K562 (cell line): ENCODE data around the gene DPF1. TPM values are rescaled to one million over a fixed set of nuclear protein-coding genes. Genes with fewer than 3 reads are reported as not detected.

Experiments used
- ATAC-seq: fragments of 200-7000 bp; cut with Tn5 transposase; 3 replicates; pipeline ENCODE4 v1.9.1; 2020; ENCODE audit warnings: moderate library complexity
- BruUV-seq: library from RNA; stranded (reverse); fragments of 400-500 nt; replicated peaks from 2 replicates; lab custom pipeline; 2021; lab: Mats Ljungman, UMichigan
- CTCF ChIA-PET: fragments of 300-600 bp; formaldehyde crosslinking; extraction: SDS; loops from one replicate; lab custom pipeline; 2021; ENCODE audit warnings: low intra/inter-chr PET ratio; lab: Yijun Ruan, JAX
- POLR2A ChIA-PET: fragments of 300-600, 350-650 bp; sonication (Branson Sonifier 250); formaldehyde crosslinking; extraction: SDS; loops from one replicate; lab custom pipeline; 2021; ENCODE audit warnings: antibody characterized with exemption, inconsistent platforms; lab: Yijun Ruan, JAX
- DNase-seq, 4 experiments: peaks; one replicate each; pipeline versions ENCODE4 v3.0.0 to v3.0.0-alpha.2; 2011 to 2018; ENCODE audit warnings: low spot score in 3 of 4, mixed read lengths in 3 of 4; ENCODE audit errors: extremely low read depth in 1 of 4
- FAIRE-seq: peaks from 2 replicates; lab custom pipeline; 2011; peaks lifted over from hg19 to GRCh38; lab: Jason Lieb, UNC
- H2AFZ ChIP-seq: 2 replicates; pipeline ENCODE4 v1.6.0; 2011; ENCODE audit warnings: low read depth, low read length, control low read depth, inconsistent platforms
- H3K27ac ChIP-seq: fragments of 200-600 bp; 3 replicates; pipeline ENCODE4 v1.8.0; 2011; ENCODE audit warnings: low read depth, mild to moderate bottlenecking, control low read depth, inconsistent platforms, low read length, moderate library complexity, mixed read lengths; ENCODE audit errors: extremely low read depth
- H3K27me3 ChIP-seq, 2 experiments: fragments of 300-600 bp in 1 of 2; 2 replicates in 1 of 2; 3 replicates in 1 of 2; pipeline versions ENCODE4 v1.6.0 to v1.8.0; 2011; ENCODE audit warnings: inconsistent platforms in 2 of 2, low read length in 2 of 2, mild to moderate bottlenecking in 1 of 2, mixed read lengths in 1 of 2, moderate library complexity in 1 of 2; ENCODE audit not compliant: control insufficient read depth in 2 of 2, insufficient read depth in 2 of 2
- H3K36me3 ChIP-seq: fragments of 300-600 bp; 3 replicates; pipeline ENCODE4 v1.8.0; 2011; ENCODE audit warnings: mild to moderate bottlenecking, low read length, inconsistent platforms; ENCODE audit not compliant: control insufficient read depth, insufficient read depth
- H3K4me1 ChIP-seq, 2 experiments: fragments of 200-600 bp in 1 of 2; replicated peaks in 1 of 2; 2 replicates in 1 of 2; 3 replicates in 1 of 2; pipeline versions ENCODE4 v1.5.1 to v1.8.0; 2011; ENCODE audit warnings: inconsistent platforms in 2 of 2, low read length in 2 of 2, mild to moderate bottlenecking in 1 of 2, mixed read lengths in 1 of 2, moderate library complexity in 1 of 2; ENCODE audit not compliant: control insufficient read depth in 2 of 2, insufficient read depth in 2 of 2
- H3K4me2 ChIP-seq: 2 replicates; pipeline ENCODE4 v1.6.1; 2011; ENCODE audit warnings: low read length, control low read depth, inconsistent platforms, mixed read lengths; ENCODE audit not compliant: insufficient read depth
- H3K4me3 ChIP-seq: fragments of 200-600 bp; sonication (generic), shearing (Covaris generic); 2 replicates; pipeline ENCODE4 v1.5.1; 2016; ENCODE audit warnings: control low read depth, inconsistent platforms
- H3K79me2 ChIP-seq: fragments of 200-600 bp; 3 replicates; pipeline ENCODE4 v1.8.0; 2011; ENCODE audit warnings: low read length, inconsistent platforms; ENCODE audit not compliant: control insufficient read depth, insufficient read depth
- H3K9ac ChIP-seq, 2 experiments: 2 replicates each; pipeline versions ENCODE4 v1.6.0 to v1.6.1; 2011; ENCODE audit warnings: low read depth in 2 of 2, low read length in 2 of 2, control low read depth in 1 of 2, inconsistent platforms in 1 of 2, mild to moderate bottlenecking in 1 of 2, mixed read lengths in 1 of 2; ENCODE audit not compliant: insufficient read depth in 1 of 2
- H3K9me1 ChIP-seq: one replicate; pipeline ENCODE4 v1.6.0; 2011; ENCODE audit warnings: inconsistent platforms, mild to moderate bottlenecking, low read length, moderate library complexity; ENCODE audit not compliant: control insufficient read depth, insufficient read depth
- H3K9me3 ChIP-seq: replicated peaks from 2 replicates; pipeline ENCODE4 v1.5.1; 2011; ENCODE audit warnings: low read depth, low read length, inconsistent platforms; ENCODE audit not compliant: control insufficient read depth, insufficient read depth
- H4K20me1 ChIP-seq: replicated peaks from 2 replicates; pipeline ENCODE4 v1.6.1; 2011; ENCODE audit warnings: low read length, inconsistent platforms, mixed read lengths; ENCODE audit not compliant: control insufficient read depth, insufficient read depth
- CBFA2T3 ChIP-seq: fragments of 450-650 bp; IDR thresholded peaks from 2 replicates; pipeline ENCODE4 v1.6.1; 2017
- EGR1 ChIP-seq: fragments of 450-650 bp; conservative IDR thresholded peaks from 2 replicates; pipeline ENCODE4 v1.6.1; 2017; ENCODE audit warnings: mild to moderate bottlenecking
- EWSR1 ChIP-seq: fragments of 450-650 bp; IDR thresholded peaks from 2 replicates; pipeline ENCODE4 v1.6.1; 2018; ENCODE audit warnings: borderline replicate concordance, mild to moderate bottlenecking, low read depth, moderate library complexity; ENCODE audit not compliant: partially characterized antibody
- HDAC6 ChIP-seq: IDR thresholded peaks from 2 replicates; pipeline ENCODE4 v1.6.1; 2012; ENCODE audit warnings: low read depth, mild to moderate bottlenecking, control low read depth, inconsistent platforms, low read length, moderate library complexity
- HOXB6 ChIP-seq: fragments of 250-450 bp; sonication (Bioruptor Pico); IDR thresholded peaks from 2 replicates; pipeline ENCODE4 v1.5.1; 2022; ENCODE audit warnings: mild to moderate bottlenecking, borderline replicate concordance
- POLR2G ChIP-seq: fragments of 200-400 bp; formaldehyde crosslinking; IDR thresholded peaks from 2 replicates; pipeline ENCODE4 v1.6.1; 2017; ENCODE audit warnings: low read depth, mild to moderate bottlenecking, antibody characterized with exemption, low read length, moderate library complexity
- TAL1 ChIP-seq: fragments of 450-650 bp; IDR thresholded peaks from 2 replicates; pipeline ENCODE4 v1.6.1; 2016; ENCODE audit warnings: mild to moderate bottlenecking
- TOE1 ChIP-seq, 2 experiments: fragments of 450-650 bp in 1 of 2; sonication (generic) in 1 of 2; formaldehyde crosslinking in 1 of 2; IDR thresholded peaks; 2 replicates each; pipeline versions ENCODE4 v1.7.1 to v1.8.0; 2016 to 2022; ENCODE audit warnings: borderline replicate concordance in 2 of 2, mild to moderate bottlenecking in 2 of 2, antibody characterized with exemption in 1 of 2, inconsistent platforms in 1 of 2, low read depth in 1 of 2, missing genetic modification reagents in 1 of 2, moderate library complexity in 1 of 2
- WGBS: fragments of 100-300 bp; shearing (Covaris generic); methylation state at CpG from one replicate; pipeline ENCODE4 v1.1.6; 2016; ENCODE audit warnings: low coverage, mixed read lengths; ENCODE audit not compliant: insufficient coverage; ENCODE audit errors: missing lambda C conversion rate; 5-methylcytosine and 5-hydroxymethylcytosine counted together
- in situ Hi-C: fragments of 300-500 bp; cut with MboI; formaldehyde crosslinking; loops from 4 replicates; pipeline ENCODE4 v1.15.0; 2018; ENCODE audit warnings: inconsistent platforms, mixed read lengths
- intact Hi-C: fragments of 100-400 bp; cut with micrococcal nuclease; formaldehyde crosslinking; loops from 2 replicates; pipeline ENCODE4 v1.14.2; 2022
- polyA plus RNA-seq, 8 experiments: library from polyadenylated mRNA; depleted of rRNA in 4 of 8; stranded (reverse) in 5 of 8; unstranded in 3 of 8; fragments of >200 nt; fragmentation: Nextera tagmentation in 2 of 8; fragmentation: Illumina TruSeq in 1 of 8; extraction: Ambion mirVana in 2 of 8; extraction: Trizol in 1 of 8; gene quantifications; 2 replicates each; pipeline versions ENCODE4 v1.2.1 to v1.2.3, GENCODE V29; 2011 to 2014; ENCODE audit warnings: inconsistent platforms in 1 of 8, missing spikeins in 1 of 8
- total RNA-seq, 7 experiments: library from RNA; depleted of rRNA in 6 of 7; stranded (reverse); fragments of >200 nt in 6 of 7; fragmentation: Illumina TruSeq in 2 of 7; extraction: Trizol in 2 of 7; gene quantifications; 2 replicates each; pipeline versions ENCODE4 v1.2.1 to v1.2.3, GENCODE V29; 2011 to 2021; ENCODE audit warnings: low replicate concordance in 1 of 7
- TF ChIP-seq, protein P1 (sequence below): sonication (generic); formaldehyde crosslinking; IDR thresholded peaks from 2 replicates; pipeline ENCODE4 v1.8.1; 2023; ENCODE audit warnings: missing genetic modification reagents, mild to moderate bottlenecking, borderline replicate concordance
- TF ChIP-seq, protein P2 (sequence below): fragments of 250-450 bp; sonication (Bioruptor Pico); IDR thresholded peaks from 2 replicates; pipeline ENCODE4 v1.8.0; 2022; ENCODE audit warnings: inconsistent platforms, mild to moderate bottlenecking, moderate library complexity, borderline replicate concordance
- TF ChIP-seq, protein P3 (sequence below): fragments of 450-650 bp; IDR thresholded peaks from 2 replicates; pipeline ENCODE4 v1.6.1; 2016; ENCODE audit warnings: antibody characterized with exemption

DPF1 gene
- total and polyA plus RNA-seq, 9 of the 15 experiments (the other 6 are each of a cell fraction or from before 2014, with no cell fraction given) = 0.10 to 5.7 (median 3.1) TPM

DNA sequence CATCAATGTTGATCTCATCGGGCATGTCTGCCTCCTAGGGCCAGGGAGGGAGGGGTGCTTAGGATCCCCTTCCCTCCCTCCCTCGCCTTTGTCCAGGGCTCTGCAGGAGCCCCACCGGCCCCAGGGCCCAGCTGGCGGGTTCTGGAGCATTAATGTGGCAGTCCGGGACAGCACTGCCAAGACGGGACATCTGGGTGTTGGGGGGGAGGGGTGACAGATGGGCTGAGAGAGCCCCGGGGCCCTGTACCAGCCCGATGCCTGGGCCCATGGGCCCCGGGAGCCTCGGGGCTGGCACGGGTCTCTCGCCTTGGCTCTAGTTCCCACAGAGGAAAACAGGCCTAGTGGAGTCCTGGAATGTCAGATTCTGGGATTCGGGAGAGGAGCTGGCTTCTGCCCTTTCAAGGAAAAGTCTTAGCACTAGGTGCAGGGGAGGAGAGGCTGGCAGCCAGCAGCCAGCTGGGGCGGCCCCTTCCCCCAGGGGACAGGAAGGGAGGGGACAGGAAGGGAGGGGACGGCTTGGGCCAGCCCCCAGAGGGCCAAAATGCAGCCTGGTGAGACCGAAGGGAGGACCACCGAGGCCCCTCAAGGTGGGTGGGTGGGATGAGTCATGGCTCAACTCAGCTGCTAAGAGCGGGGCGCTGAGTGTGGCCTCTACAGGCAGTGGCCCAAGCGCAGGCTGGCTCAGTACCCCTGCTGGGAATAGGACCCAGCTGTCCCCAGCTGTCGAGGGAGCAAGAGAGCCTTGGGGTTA is 29.1 kb upstream of the DPF1 start (continued):
- TF ChIP-seq, protein P1, sequence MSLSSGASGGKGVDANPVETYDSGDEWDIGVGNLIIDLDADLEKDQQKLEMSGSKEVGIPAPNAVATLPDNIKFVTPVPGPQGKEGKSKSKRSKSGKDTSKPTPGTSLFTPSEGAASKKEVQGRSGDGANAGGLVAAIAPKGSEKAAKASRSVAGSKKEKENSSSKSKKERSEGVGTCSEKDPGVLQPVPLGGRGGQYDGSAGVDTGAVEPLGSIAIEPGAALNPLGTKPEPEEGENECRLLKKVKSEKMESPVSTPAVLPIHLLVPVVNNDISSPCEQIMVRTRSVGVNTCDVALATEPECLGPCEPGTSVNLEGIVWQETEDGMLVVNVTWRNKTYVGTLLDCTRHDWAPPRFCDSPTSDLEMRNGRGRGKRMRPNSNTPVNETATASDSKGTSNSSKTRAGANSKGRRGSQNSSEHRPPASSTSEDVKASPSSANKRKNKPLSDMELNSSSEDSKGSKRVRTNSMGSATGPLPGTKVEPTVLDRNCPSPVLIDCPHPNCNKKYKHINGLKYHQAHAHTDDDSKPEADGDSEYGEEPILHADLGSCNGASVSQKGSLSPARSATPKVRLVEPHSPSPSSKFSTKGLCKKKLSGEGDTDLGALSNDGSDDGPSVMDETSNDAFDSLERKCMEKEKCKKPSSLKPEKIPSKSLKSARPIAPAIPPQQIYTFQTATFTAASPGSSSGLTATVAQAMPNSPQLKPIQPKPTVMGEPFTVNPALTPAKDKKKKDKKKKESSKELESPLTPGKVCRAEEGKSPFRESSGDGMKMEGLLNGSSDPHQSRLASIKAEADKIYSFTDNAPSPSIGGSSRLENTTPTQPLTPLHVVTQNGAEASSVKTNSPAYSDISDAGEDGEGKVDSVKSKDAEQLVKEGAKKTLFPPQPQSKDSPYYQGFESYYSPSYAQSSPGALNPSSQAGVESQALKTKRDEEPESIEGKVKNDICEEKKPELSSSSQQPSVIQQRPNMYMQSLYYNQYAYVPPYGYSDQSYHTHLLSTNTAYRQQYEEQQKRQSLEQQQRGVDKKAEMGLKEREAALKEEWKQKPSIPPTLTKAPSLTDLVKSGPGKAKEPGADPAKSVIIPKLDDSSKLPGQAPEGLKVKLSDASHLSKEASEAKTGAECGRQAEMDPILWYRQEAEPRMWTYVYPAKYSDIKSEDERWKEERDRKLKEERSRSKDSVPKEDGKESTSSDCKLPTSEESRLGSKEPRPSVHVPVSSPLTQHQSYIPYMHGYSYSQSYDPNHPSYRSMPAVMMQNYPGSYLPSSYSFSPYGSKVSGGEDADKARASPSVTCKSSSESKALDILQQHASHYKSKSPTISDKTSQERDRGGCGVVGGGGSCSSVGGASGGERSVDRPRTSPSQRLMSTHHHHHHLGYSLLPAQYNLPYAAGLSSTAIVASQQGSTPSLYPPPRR (CRISPR knock-in tag) = no peak
- TF ChIP-seq EGR1 = 0 out of 2 replicates have a peak, but pooled peaks have one; percentile 7

DNA sequence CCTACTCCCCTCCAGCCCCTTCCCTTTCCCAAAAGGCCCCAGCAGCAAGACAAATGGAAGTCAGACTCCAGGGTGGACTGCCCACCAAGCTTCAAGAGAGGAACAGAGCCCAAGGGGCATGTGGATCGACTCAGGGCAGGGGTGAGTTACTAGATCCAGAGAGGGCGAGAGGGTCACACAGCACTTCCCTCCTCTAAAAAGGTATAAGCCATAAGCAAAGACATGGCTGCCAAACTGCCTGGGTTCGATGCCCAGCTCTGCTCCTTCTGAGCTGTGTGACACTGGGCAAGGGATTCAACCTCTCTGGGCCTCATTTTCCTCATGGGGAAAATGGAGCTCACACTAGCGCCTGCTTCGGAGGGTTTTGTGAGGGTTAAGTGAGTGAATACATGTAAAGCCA is 28.4 kb upstream of the DPF1 start:
- CTCF ChIA-PET = interaction anchor here (0.6 kb wide), 1 partner anchor 8 kb away, joined by 3 read pairs; no protein-coding TSS in a partner anchor
- H3K27me3 ChIP-seq = no peaks in the 10 kb centered on the region
- no peak overlapping the region for H3K27ac ChIP-seq
- H3K4me2 ChIP-seq = no peak overlapping the region
- FAIRE-seq = no peak
- BruUV-seq = no TSS peak
- H2AFZ ChIP-seq = no peak overlapping the region
- no peaks in the 10 kb centered on the region for H4K20me1 ChIP-seq
- POLR2A ChIA-PET = interaction anchor here (0.6 to 1.0 kb wide), 3 partner anchors 9 to 122 kb away, joined by 3 to 4 read pairs (median 4); partner anchors contain the start of gene PSMD8
- H3K9ac ChIP-seq = no peak overlapping the region; a peak in 1 of 4 replicates
- intact Hi-C loops = no loop called here
- peaks cover 10 to 54% of the 10 kb centered on the region in 2 experiments; a peak in 4 of 5 replicates for H3K4me1 ChIP-seq
- no peaks in the 10 kb centered on the region for H3K9me3 ChIP-seq
- peaks cover 39% of the 10 kb centered on the region for H3K79me2 ChIP-seq
- no peak overlapping the region for H3K4me3 ChIP-seq
- peak in 1 of 4 experiments; percentile 4 for DNase-seq
- peaks cover 31% of the 10 kb centered on the region; the same call in 2 of the 3 replicates for H3K36me3 ChIP-seq
- no peaks in the 10 kb centered on the region for H3K9me1 ChIP-seq
- in situ Hi-C loops = no loop called here
- 95% methylated on average over 5 of the region's 5 CpGs for WGBS
- ATAC-seq = no peak
- TF ChIP-seq, protein P2, sequence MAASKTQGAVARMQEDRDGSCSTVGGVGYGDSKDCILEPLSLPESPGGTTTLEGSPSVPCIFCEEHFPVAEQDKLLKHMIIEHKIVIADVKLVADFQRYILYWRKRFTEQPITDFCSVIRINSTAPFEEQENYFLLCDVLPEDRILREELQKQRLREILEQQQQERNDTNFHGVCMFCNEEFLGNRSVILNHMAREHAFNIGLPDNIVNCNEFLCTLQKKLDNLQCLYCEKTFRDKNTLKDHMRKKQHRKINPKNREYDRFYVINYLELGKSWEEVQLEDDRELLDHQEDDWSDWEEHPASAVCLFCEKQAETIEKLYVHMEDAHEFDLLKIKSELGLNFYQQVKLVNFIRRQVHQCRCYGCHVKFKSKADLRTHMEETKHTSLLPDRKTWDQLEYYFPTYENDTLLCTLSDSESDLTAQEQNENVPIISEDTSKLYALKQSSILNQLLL = no peak
- TF ChIP-seq HOXB6 (CRISPR knock-in tag) (no peak), CBFA2T3 (no peak), TOE1 (IDR thresholded peaks at IDR 0.05; ENCODE audit: borderline replicate concordance) (no peak), TOE1 (CRISPR knock-in tag; IDR thresholded peaks at IDR 0.05; ENCODE audit: borderline replicate concordance, low read depth) (no peak), TAL1 (no peak), HDAC6 (no peak), POLR2G (no peak), EWSR1 (no peak)
- TF ChIP-seq, protein P3, sequence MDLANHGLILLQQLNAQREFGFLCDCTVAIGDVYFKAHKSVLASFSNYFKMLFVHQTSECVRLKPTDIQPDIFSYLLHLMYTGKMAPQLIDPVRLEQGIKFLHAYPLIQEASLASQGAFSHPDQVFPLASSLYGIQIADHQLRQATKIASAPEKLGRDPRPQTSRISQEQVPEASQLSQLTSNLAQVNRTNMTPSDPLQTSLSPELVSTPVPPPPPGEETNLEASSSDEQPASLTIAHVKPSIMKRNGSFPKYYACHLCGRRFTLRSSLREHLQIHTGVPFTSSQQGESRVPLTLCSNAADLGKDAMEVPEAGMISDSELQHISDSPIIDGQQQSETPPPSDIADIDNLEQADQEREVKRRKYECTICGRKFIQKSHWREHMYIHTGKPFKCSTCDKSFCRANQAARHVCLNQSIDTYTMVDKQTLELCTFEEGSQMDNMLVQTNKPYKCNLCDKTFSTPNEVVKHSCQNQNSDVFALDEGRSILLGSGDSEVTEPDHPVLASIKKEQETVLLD = no peak
